Measurements from ENCODE around the gene ZFYVE27. TPM values are rescaled to one million over a fixed set of nuclear protein-coding genes. Genes with fewer than 3 reads are reported as not detected.

The ZFYVE27 gene
- total RNA-seq, 2 donors from 2014 or later: 14.8 to 32.6 TPM

DNA sequence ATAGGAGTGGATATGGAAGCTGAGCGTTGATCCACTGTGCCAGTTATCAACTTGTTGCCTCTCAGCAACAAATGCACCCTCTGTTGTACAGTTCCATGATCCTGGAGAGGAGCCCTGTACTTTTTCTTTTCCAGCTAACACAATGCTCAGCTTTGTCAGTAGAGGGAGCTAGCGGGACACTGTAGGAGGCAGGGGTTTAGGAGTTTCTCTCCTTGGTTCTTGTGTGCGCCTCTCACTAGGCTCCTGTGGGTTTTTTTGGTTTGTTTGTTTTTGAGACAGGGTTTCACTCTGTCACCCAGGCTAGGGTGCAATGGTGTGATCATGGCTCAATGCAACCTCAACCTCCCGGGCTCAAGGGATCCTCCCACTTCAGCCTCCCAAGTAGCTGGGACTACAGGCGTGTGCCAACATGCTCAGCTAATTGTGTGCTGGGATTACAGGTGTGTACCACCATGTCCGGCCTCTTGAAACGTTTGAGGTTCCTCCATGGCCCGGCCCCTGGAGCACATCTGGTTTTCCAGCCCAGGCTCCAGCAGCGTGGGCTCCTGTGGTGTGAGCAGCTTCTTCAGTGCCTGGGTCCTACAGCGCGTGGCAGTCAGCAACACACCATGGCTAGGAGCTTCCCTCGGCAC is 35.4 kb upstream of the ZFYVE27 start:
- TF ChIP-seq POLR2A (IDR thresholded peaks at IDR 0.05): no peak
- TF ChIP-seq, protein P1, sequence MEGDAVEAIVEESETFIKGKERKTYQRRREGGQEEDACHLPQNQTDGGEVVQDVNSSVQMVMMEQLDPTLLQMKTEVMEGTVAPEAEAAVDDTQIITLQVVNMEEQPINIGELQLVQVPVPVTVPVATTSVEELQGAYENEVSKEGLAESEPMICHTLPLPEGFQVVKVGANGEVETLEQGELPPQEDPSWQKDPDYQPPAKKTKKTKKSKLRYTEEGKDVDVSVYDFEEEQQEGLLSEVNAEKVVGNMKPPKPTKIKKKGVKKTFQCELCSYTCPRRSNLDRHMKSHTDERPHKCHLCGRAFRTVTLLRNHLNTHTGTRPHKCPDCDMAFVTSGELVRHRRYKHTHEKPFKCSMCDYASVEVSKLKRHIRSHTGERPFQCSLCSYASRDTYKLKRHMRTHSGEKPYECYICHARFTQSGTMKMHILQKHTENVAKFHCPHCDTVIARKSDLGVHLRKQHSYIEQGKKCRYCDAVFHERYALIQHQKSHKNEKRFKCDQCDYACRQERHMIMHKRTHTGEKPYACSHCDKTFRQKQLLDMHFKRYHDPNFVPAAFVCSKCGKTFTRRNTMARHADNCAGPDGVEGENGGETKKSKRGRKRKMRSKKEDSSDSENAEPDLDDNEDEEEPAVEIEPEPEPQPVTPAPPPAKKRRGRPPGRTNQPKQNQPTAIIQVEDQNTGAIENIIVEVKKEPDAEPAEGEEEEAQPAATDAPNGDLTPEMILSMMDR (IDR thresholded peaks at IDR 0.05): peak; percentile 76 to 85 (median 83)
- no peaks in the 10 kb centered on the region for H3K27me3 ChIP-seq
- 20 to 35% methylated on average over 5 to 12 of the region's 12 CpGs for WGBS, 2 donors
- H3K4me1 ChIP-seq: peaks cover 13% of the 10 kb centered on the region
- DNase-seq: peak; percentile 56 to 73 (median 67)
- H3K36me3 ChIP-seq (replicated peaks in 1 of 2; ENCODE audit: insufficient read depth in 1 of 2, low read depth in 2 of 2): no peaks in the 10 kb centered on the region
- ATAC-seq: peak; percentile 80
- no peak overlapping the region for H3K27ac ChIP-seq
- no peaks in the 10 kb centered on the region for H3K9me3 ChIP-seq
- intact Hi-C loops (cut with DNase I): no loop called here
- H3K4me3 ChIP-seq: no peak overlapping the region

DNA sequence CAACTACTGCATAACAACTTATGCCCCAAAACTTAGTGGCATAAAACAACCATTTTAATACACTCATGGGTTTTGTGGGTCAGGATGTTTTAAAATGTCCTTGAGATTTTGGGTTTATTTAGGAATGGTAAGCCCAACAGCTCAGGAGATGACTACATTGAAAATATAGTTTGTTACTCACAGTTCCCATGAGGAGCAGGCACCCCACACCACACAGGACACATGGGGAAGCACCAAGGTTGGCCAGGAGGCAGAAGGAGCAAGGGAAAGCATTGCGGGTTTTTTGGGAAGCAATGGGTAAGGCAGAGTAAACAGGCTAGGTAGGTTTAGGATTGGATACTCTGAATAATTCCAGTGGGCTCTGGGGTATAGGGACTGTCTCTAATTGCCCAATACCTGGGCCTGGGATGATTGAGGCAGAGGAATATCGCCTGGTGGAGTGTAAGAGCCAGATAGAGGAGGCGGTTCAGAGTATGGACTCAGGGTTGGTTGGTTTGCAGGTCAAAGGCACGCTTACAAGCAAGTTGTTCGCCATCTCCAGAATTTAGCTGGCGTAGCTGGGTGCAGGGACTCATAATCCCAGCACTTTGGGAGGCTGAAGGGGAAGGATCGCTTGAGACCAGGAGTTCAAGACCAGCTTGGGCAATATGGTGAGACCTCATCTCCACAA is 33.4 kb upstream of the ZFYVE27 start:
- Histone ChIP-seq H3K4me1 (no peaks in the 10 kb centered on the region), H3K36me3 (replicated peaks in 1 of 2; ENCODE audit: insufficient read depth in 1 of 2, low read depth in 2 of 2) (no peaks in the 10 kb centered on the region), H3K9me3 (no peaks in the 10 kb centered on the region), H3K4me3 (no peak overlapping the region), H3K27me3 (no peaks in the 10 kb centered on the region), H3K27ac (no peak overlapping the region)
- DNase-seq: no peak
- 74 to 88% methylated on average over 7 of the region's 7 CpGs for WGBS, 2 donors
- ATAC-seq: no peak
- TF ChIP-seq POLR2A (IDR thresholded peaks at IDR 0.05): no peak
- TF ChIP-seq, protein P1 (IDR thresholded peaks at IDR 0.05): no peak
- intact Hi-C loops (cut with DNase I): no loop called here

DNA sequence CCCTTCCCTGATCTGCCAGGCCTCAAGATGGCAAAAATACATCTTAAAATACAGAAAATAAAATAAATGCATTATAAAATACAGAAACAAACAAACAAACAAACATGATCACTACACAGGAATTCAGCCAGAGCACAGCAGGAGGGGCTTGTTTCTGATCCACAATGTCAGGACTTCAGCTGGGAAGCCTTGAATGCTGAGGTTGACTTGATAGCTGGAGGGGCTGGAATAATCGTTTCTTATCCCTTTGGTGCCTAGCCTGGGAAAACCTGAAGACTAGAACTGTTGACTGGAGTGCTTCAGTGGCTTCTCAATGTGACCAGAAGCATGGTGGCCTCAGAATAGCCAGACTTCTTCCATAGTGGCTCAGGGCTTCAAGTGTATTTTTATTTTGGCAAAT is 32.6 kb upstream of the ZFYVE27 start:
- no peaks in the 10 kb centered on the region for H3K36me3 ChIP-seq (replicated peaks in 1 of 2; ENCODE audit: insufficient read depth in 1 of 2, low read depth in 2 of 2)
- TF ChIP-seq, protein P1 (IDR thresholded peaks at IDR 0.05): no peak
- TF ChIP-seq POLR2A (IDR thresholded peaks at IDR 0.05): no peak
- no peak for DNase-seq
- ATAC-seq: no peak
- H3K27me3 ChIP-seq: no peaks in the 10 kb centered on the region
- WGBS, 2 donors: 50 to 54% methylated on average over 1 of the region's 1 CpG
- no peaks in the 10 kb centered on the region for H3K9me3 ChIP-seq
- intact Hi-C loops (cut with DNase I): no loop called here
- no peak overlapping the region for H3K4me3 ChIP-seq
- no peaks in the 10 kb centered on the region for H3K4me1 ChIP-seq
- no peak overlapping the region for H3K27ac ChIP-seq

DNA sequence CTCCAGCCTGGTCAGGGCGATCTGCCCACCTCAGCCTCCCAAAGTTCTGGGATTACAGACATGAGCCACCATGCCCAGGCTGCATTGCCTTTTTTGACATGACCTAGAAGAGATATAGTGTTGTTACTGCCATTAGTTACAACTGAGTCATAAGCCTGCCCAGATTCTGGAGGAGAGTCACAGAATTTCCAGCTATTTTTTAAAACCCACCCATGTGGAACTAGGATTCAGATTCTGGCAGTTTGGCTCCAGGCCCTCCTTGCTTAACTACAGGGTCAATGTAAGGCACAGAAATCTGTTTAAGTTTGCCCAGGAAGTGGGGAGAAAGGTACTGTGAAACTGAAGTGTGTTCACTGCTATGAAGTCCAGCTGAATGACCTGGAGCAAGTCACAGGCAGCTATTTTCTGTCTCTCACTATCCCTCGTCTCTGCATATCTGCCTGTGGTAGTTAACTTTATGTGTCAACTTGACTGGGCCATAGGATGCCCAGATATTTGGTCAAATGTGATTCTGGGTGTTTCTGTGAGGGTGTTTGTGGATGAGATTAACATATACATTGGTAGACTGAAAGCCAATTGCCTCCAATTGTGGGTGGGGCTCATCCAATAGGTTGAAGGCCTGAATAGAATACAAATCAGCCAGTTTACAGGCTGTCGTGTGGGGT is 31.8 kb upstream of the ZFYVE27 start:
- WGBS, 2 donors: 76 to 82% methylated on average over 3 of the region's 3 CpGs
- no peak for DNase-seq
- intact Hi-C loops (cut with DNase I): no loop called here

More for the DNA sequence above, 31.8 kb upstream of the ZFYVE27 start:
- H3K27me3 ChIP-seq: no peaks in the 10 kb centered on the region
- no peaks in the 10 kb centered on the region for H3K9me3 ChIP-seq
- ATAC-seq: no peak
- no peak overlapping the region for H3K4me3 ChIP-seq
- TF ChIP-seq POLR2A (IDR thresholded peaks at IDR 0.05): no peak
- TF ChIP-seq, protein P1 (IDR thresholded peaks at IDR 0.05): no peak
- no peaks in the 10 kb centered on the region for H3K36me3 ChIP-seq (replicated peaks in 1 of 2; ENCODE audit: insufficient read depth in 1 of 2, low read depth in 2 of 2)
- H3K27ac ChIP-seq: no peak overlapping the region
- no peaks in the 10 kb centered on the region for H3K4me1 ChIP-seq

Data from body of pancreas (tissue), 4 donors.